IMR-90 (cell line): ENCODE data around the gene ANOS1.

Experiments used
- BHLHE40 ChIP-seq: fragments of 150-350 bp; IDR thresholded peaks from 2 replicates; pipeline ENCODE4 v1.6.1; 2016; ENCODE audit warnings: mild to moderate bottlenecking, low read depth, low read length
- CEBPB ChIP-seq: IDR thresholded peaks from 2 replicates; pipeline ENCODE4 v1.6.1; 2012; ENCODE audit warnings: low read depth, low read length, improper control_type of control experiment
- FOS ChIP-seq: fragments of 150-350 bp; IDR thresholded peaks from 2 replicates; pipeline ENCODE4 v1.6.1; 2016; ENCODE audit warnings: low read depth, low read length
- MAFK ChIP-seq: IDR thresholded peaks from 2 replicates; pipeline ENCODE4 v1.6.1; 2012; ENCODE audit warnings: low read depth, low read length, improper control_type of control experiment
- MAZ ChIP-seq: IDR thresholded peaks from 2 replicates; pipeline ENCODE4 v1.6.1; 2012; ENCODE audit warnings: low read depth, mild to moderate bottlenecking, low read length, improper control_type of control experiment, moderate library complexity, borderline replicate concordance
- MXI1 ChIP-seq: IDR thresholded peaks from 2 replicates; pipeline ENCODE4 v1.6.1; 2012; ENCODE audit warnings: low read depth, mild to moderate bottlenecking, low read length, moderate library complexity, borderline replicate concordance
- NFE2L2 ChIP-seq: fragments of 150-350 bp; IDR thresholded peaks from 2 replicates; pipeline ENCODE4 v1.6.1; 2016; ENCODE audit warnings: low read depth, mild to moderate bottlenecking, low read length
- POLR2A ChIP-seq: IDR thresholded peaks from 2 replicates; pipeline ENCODE4 v1.6.1; 2012; ENCODE audit warnings: mild to moderate bottlenecking, low read depth, low read length
- RAD21 ChIP-seq: IDR thresholded peaks from 2 replicates; pipeline ENCODE4 v1.6.1; 2012; ENCODE audit warnings: low read length, improper control_type of control experiment
- RCOR1 ChIP-seq: IDR thresholded peaks from 2 replicates; pipeline ENCODE4 v1.6.1; 2012; ENCODE audit warnings: mild to moderate bottlenecking, low read length, improper control_type of control experiment; ENCODE audit not compliant: insufficient replicate concordance
- RFX5 ChIP-seq: IDR thresholded peaks from 2 replicates; pipeline ENCODE4 v1.8.0; 2012; ENCODE audit warnings: low read depth, mild to moderate bottlenecking, low read length, moderate library complexity
- SMC3 ChIP-seq: fragments of 150-350 bp; IDR thresholded peaks from 2 replicates; pipeline ENCODE4 v1.6.1; 2016; ENCODE audit warnings: low read depth, mild to moderate bottlenecking, antibody characterized with exemption, low read length, moderate library complexity
- TF ChIP-seq, protein P1 (sequence below): conservative IDR thresholded peaks from 2 replicates; pipeline ENCODE4 v1.5.1; 2012; ENCODE audit warnings: mild to moderate bottlenecking, low read depth, low read length, improper control_type of control experiment
- TF ChIP-seq, protein P2 (sequence below): fragments of 150-350 bp; IDR thresholded peaks from 2 replicates; pipeline ENCODE4 v1.6.1; 2017; ENCODE audit warnings: mild to moderate bottlenecking, antibody characterized with exemption, low read length, low read depth

DNA sequence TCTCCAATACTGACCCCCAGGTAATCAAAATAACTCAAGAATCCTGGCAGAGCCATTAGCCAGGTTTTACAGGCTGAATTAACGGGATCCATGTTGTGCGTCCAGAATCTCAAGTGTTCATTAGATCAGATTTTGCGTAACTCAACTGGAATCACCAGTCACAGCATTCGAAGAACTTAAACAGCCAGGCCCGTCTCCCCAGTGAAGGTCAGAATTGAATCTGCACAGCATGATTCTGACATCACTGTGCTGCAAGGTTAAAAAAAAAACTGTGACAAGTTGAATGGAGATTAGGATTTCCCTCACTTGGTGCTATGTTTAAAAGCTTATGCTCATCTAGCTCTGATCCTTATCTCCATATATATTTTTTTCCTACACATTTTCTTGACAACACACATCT lies 96.1 kb downstream of the ANOS1 start:
- TF ChIP-seq, protein P1, sequence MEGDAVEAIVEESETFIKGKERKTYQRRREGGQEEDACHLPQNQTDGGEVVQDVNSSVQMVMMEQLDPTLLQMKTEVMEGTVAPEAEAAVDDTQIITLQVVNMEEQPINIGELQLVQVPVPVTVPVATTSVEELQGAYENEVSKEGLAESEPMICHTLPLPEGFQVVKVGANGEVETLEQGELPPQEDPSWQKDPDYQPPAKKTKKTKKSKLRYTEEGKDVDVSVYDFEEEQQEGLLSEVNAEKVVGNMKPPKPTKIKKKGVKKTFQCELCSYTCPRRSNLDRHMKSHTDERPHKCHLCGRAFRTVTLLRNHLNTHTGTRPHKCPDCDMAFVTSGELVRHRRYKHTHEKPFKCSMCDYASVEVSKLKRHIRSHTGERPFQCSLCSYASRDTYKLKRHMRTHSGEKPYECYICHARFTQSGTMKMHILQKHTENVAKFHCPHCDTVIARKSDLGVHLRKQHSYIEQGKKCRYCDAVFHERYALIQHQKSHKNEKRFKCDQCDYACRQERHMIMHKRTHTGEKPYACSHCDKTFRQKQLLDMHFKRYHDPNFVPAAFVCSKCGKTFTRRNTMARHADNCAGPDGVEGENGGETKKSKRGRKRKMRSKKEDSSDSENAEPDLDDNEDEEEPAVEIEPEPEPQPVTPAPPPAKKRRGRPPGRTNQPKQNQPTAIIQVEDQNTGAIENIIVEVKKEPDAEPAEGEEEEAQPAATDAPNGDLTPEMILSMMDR = no peak
- TF ChIP-seq RAD21 = no peak
- TF ChIP-seq POLR2A = no peak
- no peak for TF ChIP-seq CEBPB
- TF ChIP-seq, protein P2, sequence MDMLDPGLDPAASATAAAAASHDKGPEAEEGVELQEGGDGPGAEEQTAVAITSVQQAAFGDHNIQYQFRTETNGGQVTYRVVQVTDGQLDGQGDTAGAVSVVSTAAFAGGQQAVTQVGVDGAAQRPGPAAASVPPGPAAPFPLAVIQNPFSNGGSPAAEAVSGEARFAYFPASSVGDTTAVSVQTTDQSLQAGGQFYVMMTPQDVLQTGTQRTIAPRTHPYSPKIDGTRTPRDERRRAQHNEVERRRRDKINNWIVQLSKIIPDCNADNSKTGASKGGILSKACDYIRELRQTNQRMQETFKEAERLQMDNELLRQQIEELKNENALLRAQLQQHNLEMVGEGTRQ = no peak
- no peak for TF ChIP-seq MAFK
- no peak for TF ChIP-seq SMC3
- no peak for TF ChIP-seq MAZ
- no peak for TF ChIP-seq NFE2L2
- TF ChIP-seq FOS = no peak
- no peak for TF ChIP-seq BHLHE40
- no peak for TF ChIP-seq MXI1
- no peak for TF ChIP-seq RFX5
- TF ChIP-seq RCOR1 = no peak
